K562 (cell line): ENCODE measurements around the gene DAPK2. TPM values are rescaled to one million over a fixed set of nuclear protein-coding genes. Genes with fewer than 3 reads are reported as not detected.

Experiments
- ARID4B ChIP-seq: sonication (generic); formaldehyde crosslinking; IDR thresholded peaks from 2 replicates; pipeline ENCODE4 v1.8.0; 2022; ENCODE audit warnings: mild to moderate bottlenecking, missing genetic modification reagents
- ARNT ChIP-seq, 2 experiments: fragments of 450-650 bp; IDR thresholded peaks; 2 replicates each; pipeline ENCODE4 v1.6.1; 2016; ENCODE audit warnings: mild to moderate bottlenecking in 1 of 2
- ASH1L ChIP-seq: fragments of 450-650 bp; IDR thresholded peaks from 2 replicates; pipeline ENCODE4 v1.6.1; 2018; ENCODE audit warnings: borderline replicate concordance, mild to moderate bottlenecking, low read depth; ENCODE audit not compliant: partially characterized antibody
- BRD4 ChIP-seq: fragments of 200-600 bp; sonication (generic); IDR thresholded peaks from 2 replicates; pipeline ENCODE4 v1.6.1; 2017; ENCODE audit warnings: inconsistent platforms
- CCNT2 ChIP-seq: IDR thresholded peaks from 2 replicates; pipeline ENCODE4 v1.6.1; 2011; ENCODE audit warnings: borderline replicate concordance, low read depth, mild to moderate bottlenecking, moderate library complexity, mixed read lengths, low read length; ENCODE audit not compliant: insufficient read length; ENCODE audit errors: extremely low read depth
- ELF2 ChIP-seq: fragments of 250-450 bp; sonication (Bioruptor Pico); IDR thresholded peaks from 2 replicates; pipeline ENCODE4 v1.5.0; 2021; ENCODE audit warnings: mild to moderate bottlenecking
- FUS ChIP-seq: fragments of 200-400 bp; formaldehyde crosslinking; optimal IDR thresholded peaks from 2 replicates; pipeline ENCODE3; 2017; ENCODE audit warnings: low read depth, low read length
- GTF2F1 ChIP-seq: IDR thresholded peaks from 2 replicates; pipeline ENCODE4 v1.6.1; 2011; ENCODE audit warnings: low read depth, low read length, improper control_type of control experiment
- IRF2 ChIP-seq: sonication (generic); formaldehyde crosslinking; IDR thresholded peaks from 2 replicates; pipeline ENCODE4 v1.8.1; 2022; ENCODE audit warnings: mild to moderate bottlenecking, missing genetic modification reagents
- NBN ChIP-seq: fragments of 450-650 bp; IDR thresholded peaks from 2 replicates; pipeline ENCODE4 v1.6.1; 2016; ENCODE audit warnings: low read depth, mild to moderate bottlenecking
- NFRKB ChIP-seq: fragments of 450-650 bp; IDR thresholded peaks from 2 replicates; pipeline ENCODE4 v1.6.1; 2016; ENCODE audit warnings: low read depth
- PHB ChIP-seq: fragments of 250-450 bp; sonication (Bioruptor Pico); IDR thresholded peaks from 2 replicates; pipeline ENCODE4 v1.5.0; 2021
- POU5F1 ChIP-seq: fragments of 150-350 bp; IDR thresholded peaks from 2 replicates; pipeline ENCODE4 v1.6.1; 2014; ENCODE audit warnings: borderline replicate concordance, low read length, low read depth, mild to moderate bottlenecking; ENCODE audit not compliant: partially characterized antibody
- RBM39 ChIP-seq: fragments of 200-400 bp; formaldehyde crosslinking; optimal IDR thresholded peaks from 2 replicates; pipeline ENCODE3; 2018; ENCODE audit warnings: low read depth, low read length
- RUNX1 ChIP-seq: sonication (generic); IDR thresholded peaks from 2 replicates; pipeline ENCODE4 v1.6.1; 2016; ENCODE audit warnings: antibody characterized with exemption, low read depth
- ZC3H11A ChIP-seq: IDR thresholded peaks from 2 replicates; pipeline ENCODE4 v1.6.1; 2012; ENCODE audit warnings: low read depth, low read length, improper control_type of control experiment
- ZKSCAN1 ChIP-seq: fragments of 150-350 bp; IDR thresholded peaks from 2 replicates; pipeline ENCODE4 v1.6.1; 2016; ENCODE audit warnings: low read depth, low read length
- ZNF354B ChIP-seq: fragments of 250-450 bp; sonication (Bioruptor Pico); IDR thresholded peaks from 2 replicates; pipeline ENCODE4 v1.4.0; 2020
- ZNF609 ChIP-seq: sonication (generic); formaldehyde crosslinking; IDR thresholded peaks from 2 replicates; pipeline ENCODE4 v1.8.1; 2023; ENCODE audit warnings: missing genetic modification reagents, mild to moderate bottlenecking, borderline replicate concordance
- ZNF76 ChIP-seq: fragments of 250-450 bp; sonication (Bioruptor Pico); IDR thresholded peaks from 2 replicates; pipeline ENCODE4 v1.4.0; 2020; ENCODE audit warnings: mild to moderate bottlenecking, moderate library complexity, borderline replicate concordance
- ZZZ3 ChIP-seq: fragments of 450-650 bp; IDR thresholded peaks from 2 replicates; pipeline ENCODE4 v1.6.1; 2016; ENCODE audit warnings: antibody characterized with exemption, mild to moderate bottlenecking, moderate library complexity
- polyA plus RNA-seq, 8 experiments: library from polyadenylated mRNA; depleted of rRNA in 4 of 8; stranded (reverse) in 5 of 8; unstranded in 3 of 8; fragments of >200 nt; fragmentation: Nextera tagmentation in 2 of 8; fragmentation: Illumina TruSeq in 1 of 8; extraction: Ambion mirVana in 2 of 8; extraction: Trizol in 1 of 8; gene quantifications; 2 replicates each; pipeline versions ENCODE4 v1.2.1 to v1.2.3, GENCODE V29; 2011 to 2014; ENCODE audit warnings: inconsistent platforms in 1 of 8, missing spikeins in 1 of 8
- total RNA-seq, 7 experiments: library from RNA; depleted of rRNA in 6 of 7; stranded (reverse); fragments of >200 nt in 6 of 7; fragmentation: Illumina TruSeq in 2 of 7; extraction: Trizol in 2 of 7; gene quantifications; 2 replicates each; pipeline versions ENCODE4 v1.2.1 to v1.2.3, GENCODE V29; 2011 to 2021; ENCODE audit warnings: low replicate concordance in 1 of 7

DAPK2 gene
- total and polyA plus RNA-seq, 9 of the 15 experiments (the other 6 are each of a cell fraction or from before 2014, with no cell fraction given): 0.14 to 5.2 (median 2.2) TPM

- no peak for TF ChIP-seq ARID4B (CRISPR knock-in tag)
- no peak for TF ChIP-seq PHB
- TF ChIP-seq ZC3H11A: no peak
- TF ChIP-seq ZNF354B (CRISPR knock-in tag): no peak
- peak; percentile 41; the same call in 1 of the 2 replicates for TF ChIP-seq ZNF609 (CRISPR knock-in tag)
- 0 out of 2 replicates have a peak, but pooled peaks have one; percentile 54 for TF ChIP-seq NBN
- no peak for TF ChIP-seq ZZZ3
- TF ChIP-seq ZNF76 (CRISPR knock-in tag): no peak
- no peak for TF ChIP-seq BRD4
- peak in 1 of 2 experiments; percentile 26; a peak in 1 of 4 replicates for TF ChIP-seq ARNT (IDR thresholded peaks at IDR 0.05)
- no peak for TF ChIP-seq RUNX1
- no peak for TF ChIP-seq RBM39
- no peak for TF ChIP-seq IRF2 (CRISPR knock-in tag)
- TF ChIP-seq FUS: no peak
- no peak for TF ChIP-seq CCNT2
- TF ChIP-seq GTF2F1: no peak
- TF ChIP-seq NFRKB: no peak
- no peak for TF ChIP-seq ZKSCAN1
- TF ChIP-seq ELF2 (CRISPR knock-in tag): no peak
- TF ChIP-seq ASH1L: no peak
- no peak for TF ChIP-seq POU5F1
These were observed 155.1 kb downstream of the DAPK2 start (continued) for GRCh38 chr15:63891079-63891767.
